Measurements from ENCODE around the gene VCL.

DNA sequence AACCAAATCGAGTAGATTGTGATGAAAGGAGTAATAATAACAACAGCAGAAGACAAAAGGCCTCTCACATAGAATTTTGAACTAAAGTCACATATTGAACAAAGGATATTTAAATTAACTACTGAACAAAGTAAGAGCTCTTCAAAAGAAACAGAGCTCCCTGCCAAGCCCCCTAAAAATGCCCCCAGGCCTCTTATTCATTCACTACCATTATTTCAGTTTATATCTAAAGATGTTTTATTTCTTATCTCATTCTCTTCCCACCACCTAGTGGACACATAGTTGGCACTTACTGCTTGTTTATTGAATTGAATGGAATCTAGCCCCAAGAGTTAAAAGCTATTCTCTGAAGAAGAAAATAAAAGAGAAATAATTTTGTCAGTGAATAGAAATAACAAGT is 37.4 kb downstream of the VCL start:
- TF ChIP-seq XRCC5 (IDR thresholded peaks at IDR 0.05; ENCODE audit: low read depth, low read length) (no peak), ZBTB8A (IDR thresholded peaks at IDR 0.05; ENCODE audit: partially characterized antibody) (no peak), CBX2 (IDR thresholded peaks at IDR 0.05; ENCODE audit: insufficient read depth, low read length, poor library complexity, severe bottlenecking) (no peak)
- TF ChIP-seq, protein P1, sequence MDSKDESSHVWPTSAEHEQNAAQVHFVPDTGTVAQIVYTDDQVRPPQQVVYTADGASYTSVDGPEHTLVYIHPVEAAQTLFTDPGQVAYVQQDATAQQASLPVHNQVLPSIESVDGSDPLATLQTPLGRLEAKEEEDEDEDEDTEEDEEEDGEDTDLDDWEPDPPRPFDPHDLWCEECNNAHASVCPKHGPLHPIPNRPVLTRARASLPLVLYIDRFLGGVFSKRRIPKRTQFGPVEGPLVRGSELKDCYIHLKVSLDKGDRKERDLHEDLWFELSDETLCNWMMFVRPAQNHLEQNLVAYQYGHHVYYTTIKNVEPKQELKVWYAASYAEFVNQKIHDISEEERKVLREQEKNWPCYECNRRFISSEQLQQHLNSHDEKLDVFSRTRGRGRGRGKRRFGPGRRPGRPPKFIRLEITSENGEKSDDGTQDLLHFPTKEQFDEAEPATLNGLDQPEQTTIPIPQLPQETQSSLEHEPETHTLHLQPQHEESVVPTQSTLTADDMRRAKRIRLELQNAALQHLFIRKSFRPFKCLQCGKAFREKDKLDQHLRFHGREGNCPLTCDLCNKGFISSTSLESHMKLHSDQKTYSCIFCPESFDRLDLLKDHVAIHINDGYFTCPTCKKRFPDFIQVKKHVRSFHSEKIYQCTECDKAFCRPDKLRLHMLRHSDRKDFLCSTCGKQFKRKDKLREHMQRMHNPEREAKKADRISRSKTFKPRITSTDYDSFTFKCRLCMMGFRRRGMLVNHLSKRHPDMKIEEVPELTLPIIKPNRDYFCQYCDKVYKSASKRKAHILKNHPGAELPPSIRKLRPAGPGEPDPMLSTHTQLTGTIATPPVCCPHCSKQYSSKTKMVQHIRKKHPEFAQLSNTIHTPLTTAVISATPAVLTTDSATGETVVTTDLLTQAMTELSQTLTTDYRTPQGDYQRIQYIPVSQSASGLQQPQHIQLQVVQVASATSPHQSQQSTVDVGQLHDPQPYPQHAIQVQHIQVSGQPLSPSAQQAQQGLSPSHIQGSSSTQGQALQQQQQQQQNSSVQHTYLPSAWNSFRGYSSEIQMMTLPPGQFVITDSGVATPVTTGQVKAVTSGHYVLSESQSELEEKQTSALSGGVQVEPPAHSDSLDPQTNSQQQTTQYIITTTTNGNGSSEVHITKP (IDR thresholded peaks at IDR 0.05; ENCODE audit: partially characterized antibody) = no peak

Measured in K562 (cell line).